GM18502 (cell line): Measurements from ENCODE around the gene ECE1.

Experiments used
- ATAC-seq: cut with Tn5 transposase; IDR thresholded peaks from one replicate; pipeline ENCODE4 v1.9.1; 2021; ENCODE audit warnings: mild to moderate bottlenecking; ENCODE audit not compliant: unreplicated experiment, poor library complexity

Gene ECE1

GRCh38 chr1:21257431-21258135 is 32.7 kb downstream of the ECE1 start:
- no peak for ATAC-seq

DNA sequence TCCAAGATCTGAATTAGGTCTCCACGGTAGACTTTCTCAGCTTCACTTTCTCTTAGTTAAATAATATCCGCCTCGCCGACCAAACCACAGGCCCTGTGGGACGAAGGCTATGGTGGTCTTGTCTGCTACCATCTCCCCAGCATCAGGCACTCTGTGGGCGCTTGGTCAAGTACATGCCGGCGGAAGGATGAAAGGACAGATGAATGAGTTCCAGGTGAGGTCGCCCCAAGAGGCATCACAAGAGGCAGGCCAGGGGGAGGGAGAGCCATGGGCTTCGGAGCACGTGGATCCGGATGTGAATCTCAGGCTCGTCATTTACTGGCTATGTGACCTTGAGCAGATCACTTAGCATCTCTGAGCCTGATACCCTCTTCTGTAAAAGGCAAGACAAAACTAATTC is 33.5 kb downstream of the ECE1 start:
- no peak for ATAC-seq

- ATAC-seq = no peak
Observed at GRCh38 chr1:21255943-21256320, 34.3 kb downstream of the ECE1 start.

DNA sequence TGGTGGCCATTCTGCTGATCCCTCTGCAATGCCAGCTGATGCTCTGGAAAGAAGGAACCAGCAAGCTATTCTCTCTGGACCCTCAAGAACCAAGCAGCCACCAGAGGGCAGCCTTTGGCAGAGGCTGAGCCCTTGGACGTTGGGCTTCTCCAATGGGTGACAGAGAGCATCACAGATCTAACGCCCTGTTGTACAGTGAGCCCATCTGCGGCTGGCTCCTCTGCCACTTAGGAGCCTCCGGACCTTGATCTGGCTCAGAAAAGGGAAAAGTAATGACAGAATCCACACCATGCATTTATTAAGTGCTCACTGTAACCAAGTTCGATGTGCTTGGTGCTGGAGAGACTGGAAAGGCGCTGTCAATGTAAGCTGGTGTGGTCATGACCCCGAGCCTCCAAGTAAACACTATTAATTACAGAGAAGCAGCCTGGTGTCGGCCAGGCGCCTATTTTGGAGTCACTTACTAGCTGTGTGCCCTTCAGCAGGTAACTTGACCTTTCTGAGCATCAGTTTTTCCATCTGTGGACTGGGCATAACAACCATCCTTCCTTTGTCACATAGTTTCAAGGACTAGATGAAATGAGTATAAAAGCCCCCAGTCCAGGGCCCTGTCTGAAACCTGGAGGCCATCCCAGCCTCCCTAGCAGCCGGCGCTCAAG is 34.9 kb downstream of the ECE1 start:
- no peak for ATAC-seq

- ATAC-seq = no peak
Observed at GRCh38 chr1:21254335-21254951, 35.8 kb downstream of the ECE1 start.

DNA sequence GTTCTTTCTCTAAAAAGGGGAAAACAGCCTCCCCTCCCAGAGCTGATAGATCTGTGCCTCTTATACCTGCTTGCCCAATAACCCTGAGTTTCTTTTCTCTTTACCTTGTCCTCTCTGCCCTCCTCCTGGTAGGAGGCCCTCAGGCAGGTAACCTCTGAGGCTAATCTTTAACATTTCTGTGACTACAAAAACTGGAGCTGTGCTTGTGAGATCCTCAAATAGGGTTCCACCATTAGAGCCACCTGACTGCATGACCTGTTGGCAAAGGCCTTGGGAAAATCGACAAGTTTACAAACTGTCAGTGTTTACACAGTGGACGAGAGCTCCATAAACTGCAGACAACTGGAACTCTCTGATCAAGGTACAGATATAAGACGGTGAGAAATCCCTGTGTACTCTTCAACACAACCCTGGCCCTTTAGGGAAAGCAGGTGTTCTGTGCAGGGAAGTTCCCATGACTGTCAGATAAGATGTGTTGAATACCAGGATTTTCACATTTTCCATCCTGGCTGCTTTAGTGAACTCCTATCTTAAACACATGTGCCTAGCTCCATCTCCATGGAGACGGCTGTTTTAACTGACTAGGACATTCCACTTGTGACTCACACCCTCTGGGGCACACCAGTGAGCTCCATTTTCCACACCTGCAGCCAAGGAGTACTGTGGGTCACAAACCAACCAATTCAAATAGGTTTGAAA is 38.3 kb downstream of the ECE1 start:
- no peak for ATAC-seq

- no peak for ATAC-seq
Observed at GRCh38 chr1:21249940-21250493, 40.2 kb downstream of the ECE1 start.

DNA sequence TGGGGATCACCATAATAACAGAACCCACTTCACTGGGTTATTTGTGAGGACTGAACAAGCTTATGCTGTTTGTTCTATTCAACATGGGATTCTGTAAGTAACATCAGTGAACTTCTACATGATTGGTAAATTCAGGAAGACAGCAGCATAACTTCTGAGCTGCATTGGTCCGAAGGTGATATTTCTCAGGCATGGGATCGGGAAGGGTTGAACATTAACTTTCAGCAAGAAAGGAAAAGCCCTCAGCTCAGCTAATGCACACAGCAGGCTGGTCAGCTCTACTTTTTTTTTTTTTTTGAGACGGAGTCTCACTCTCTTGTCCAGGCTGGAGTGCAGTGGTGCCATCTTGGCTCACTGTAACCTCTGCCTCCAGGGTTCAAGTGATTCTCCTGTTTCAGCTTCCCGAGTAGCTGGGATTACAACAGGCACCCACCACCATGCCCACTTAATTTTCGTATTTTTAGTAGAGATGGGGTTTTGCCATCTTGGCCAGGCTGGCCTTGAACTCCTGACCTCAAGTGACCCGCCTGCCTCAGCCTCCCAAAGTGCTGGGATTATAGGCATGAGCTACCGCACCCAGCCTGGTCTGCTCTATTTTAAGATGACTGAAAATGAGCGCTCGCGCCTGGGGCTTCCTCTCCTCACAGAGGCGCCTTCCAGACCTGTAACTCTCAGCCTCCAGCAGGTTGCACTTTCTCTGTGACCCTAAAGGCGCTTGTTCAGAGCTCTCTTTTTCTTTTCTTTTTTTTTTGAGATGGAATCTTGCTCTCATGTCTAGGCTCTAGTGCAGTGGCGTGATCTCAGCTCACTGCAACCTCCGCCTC is 42.2 kb downstream of the ECE1 start:
- no peak for ATAC-seq

GRCh38 chr1:21246905-21247642 is 43.2 kb downstream of the ECE1 start:
- no peak for ATAC-seq

GRCh38 chr1:21245688-21246229 is 44.5 kb downstream of the ECE1 start:
- ATAC-seq = no peak

DNA sequence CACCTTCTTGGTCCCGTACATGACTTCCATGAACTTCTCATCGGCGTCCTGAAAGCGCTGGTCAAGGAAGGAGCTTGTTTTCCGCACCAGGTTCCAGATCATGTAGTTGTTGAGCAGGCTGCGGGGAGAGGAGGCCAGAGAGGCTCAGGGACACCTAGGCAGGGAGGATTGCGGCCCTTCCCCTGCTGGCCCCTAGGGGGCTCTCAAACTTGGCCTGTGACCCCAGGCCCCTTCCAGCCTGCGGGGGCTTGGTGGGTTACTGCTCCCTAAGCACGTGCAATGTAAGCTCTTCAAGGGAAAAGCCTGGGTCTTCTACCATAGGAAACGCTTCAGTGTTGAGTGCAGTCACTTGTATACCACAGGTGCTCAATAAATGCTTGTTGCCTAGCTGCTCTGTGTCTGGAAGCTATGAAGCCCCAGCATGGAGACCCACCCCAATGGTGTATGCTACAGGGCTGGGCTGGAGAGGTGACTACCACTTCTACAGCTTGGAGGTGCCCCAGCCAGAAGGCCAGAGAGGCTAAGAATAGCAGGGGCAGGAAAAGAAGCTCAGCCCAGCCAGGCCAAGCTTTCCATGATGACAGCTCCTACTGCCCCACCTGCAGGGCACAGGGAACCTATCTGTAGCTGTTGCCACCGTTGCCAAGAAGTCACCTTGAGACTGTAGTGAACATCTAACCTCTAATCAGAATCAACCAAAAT is 45.1 kb downstream of the ECE1 start:
- no peak for ATAC-seq

- ATAC-seq = no peak
Observed at GRCh38 chr1:21244154-21244553, 46.1 kb downstream of the ECE1 start.

DNA sequence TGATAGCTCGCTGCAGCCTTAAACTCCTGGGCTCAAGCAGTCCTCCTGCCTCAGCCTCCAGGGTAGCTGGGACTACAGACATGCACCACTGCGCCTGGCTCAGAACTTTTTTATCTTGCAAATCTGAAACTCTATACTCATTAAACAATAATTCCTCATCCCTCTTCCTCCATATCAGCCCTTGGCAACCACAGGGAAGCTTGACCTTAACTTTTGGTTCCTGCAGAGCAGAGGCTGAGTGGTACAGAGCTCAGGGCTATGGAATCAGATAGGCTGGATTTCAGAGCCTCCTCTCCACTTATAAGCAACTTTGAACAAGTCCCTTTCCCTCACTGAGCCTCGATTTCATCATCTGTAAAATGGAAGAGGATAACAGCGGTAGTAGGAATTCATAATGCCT is 47.4 kb downstream of the ECE1 start:
- ATAC-seq = no peak

- ATAC-seq = no peak
Observed at GRCh38 chr1:21241771-21242581, 48.3 kb downstream of the ECE1 start.

DNA sequence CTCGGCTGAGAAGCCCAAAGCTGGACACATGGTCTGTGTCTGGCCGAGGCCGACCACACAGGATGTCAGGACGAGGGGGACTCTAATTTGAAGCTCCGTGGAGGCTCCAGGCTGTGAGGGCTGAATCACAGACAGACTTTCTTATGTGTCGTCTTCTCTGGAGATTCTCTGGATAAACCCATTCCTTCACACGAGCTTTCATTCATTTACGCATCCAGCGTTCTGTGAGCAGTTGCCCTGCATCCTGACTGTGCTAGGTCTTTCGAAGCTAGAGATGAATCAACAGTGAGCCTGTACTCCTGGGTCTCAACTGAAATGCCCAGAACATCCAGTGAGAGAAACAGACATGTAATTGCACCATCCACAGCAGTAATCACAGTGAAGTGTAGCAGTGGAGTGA is 49.6 kb downstream of the ECE1 start:
- no peak for ATAC-seq

GRCh38 chr1:21239221-21239620 is 51.0 kb downstream of the ECE1 start:
- ATAC-seq = no peak

- ATAC-seq = no peak
Observed at GRCh38 chr1:21238141-21238800, 52.0 kb downstream of the ECE1 start.
